Stomach (tissue), 4 donors: ENCODE results near the gene CTXN2.

Experiments used
- CTCF ChIP-seq, 7 experiments: fragments of 450-650 bp in 4 of 7; fragments of 200-600 bp in 3 of 7; sonication (generic) in 3 of 7; IDR thresholded peaks; one replicate each; pipeline ENCODE4 v1.5.1; 2016 to 2019; ENCODE audit warnings: antibody characterized with exemption in 7 of 7, control low read depth in 2 of 7, mild to moderate bottlenecking in 1 of 7
- EP300 ChIP-seq: sonication (generic); formaldehyde crosslinking; IDR thresholded peaks from one replicate; pipeline ENCODE4 v1.6.1; 2017; ENCODE audit warnings: antibody characterized with exemption
- POLR2A ChIP-seq, 4 donors: fragments of 450-650 bp; IDR thresholded peaks; one replicate each; pipeline ENCODE4 v1.6.1; 2016; ENCODE audit warnings: antibody characterized with exemption in 4 of 4, control low read depth in 2 of 4, mild to moderate bottlenecking in 1 of 4, moderate library complexity in 1 of 4
- POLR2AphosphoS5 ChIP-seq, 3 donors: sonication (generic); formaldehyde crosslinking; IDR thresholded peaks; one replicate each; pipeline ENCODE4 v1.6.1; 2016; ENCODE audit warnings: antibody characterized with exemption in 3 of 3

DNA sequence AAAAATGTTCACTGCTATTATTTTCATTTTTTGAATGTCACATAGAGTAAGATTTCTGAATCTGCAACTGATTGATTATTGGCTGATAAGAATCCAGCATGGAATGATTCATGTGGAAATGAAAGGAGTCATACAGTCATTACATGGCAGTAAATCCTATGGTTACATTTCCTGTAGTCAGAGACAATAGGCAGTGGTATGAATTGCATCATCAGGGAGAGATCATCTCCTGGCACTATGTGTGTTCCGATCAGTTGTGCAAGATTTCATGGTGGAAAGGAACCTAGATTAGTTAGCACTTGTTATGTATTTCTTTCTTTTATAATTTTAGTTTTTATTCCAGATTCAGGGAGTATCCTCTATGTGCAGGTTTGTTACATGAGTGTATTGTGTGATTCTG lies 53.5 kb downstream of the CTXN2 start:
- TF ChIP-seq CTCF (IDR thresholded peaks at IDR 0.05) (no peak), POLR2A (IDR thresholded peaks at IDR 0.05) (no peak), POLR2AphosphoS5 (IDR thresholded peaks at IDR 0.05) (no peak), EP300 (no peak)
